Tibial nerve (tissue), 4 donors: Measurements from ENCODE around the gene EMX2.

ENCODE experiments used
- EP300 ChIP-seq, 2 donors: sonication (generic); formaldehyde crosslinking; IDR thresholded peaks; one replicate each; pipeline ENCODE4 v1.6.1; 2017; ENCODE audit warnings: antibody characterized with exemption in 2 of 2, mild to moderate bottlenecking in 1 of 2
- POLR2A ChIP-seq, 2 donors: fragments of 450-650 bp; IDR thresholded peaks; one replicate each; pipeline ENCODE4 v1.6.1; 2017; ENCODE audit warnings: antibody characterized with exemption in 2 of 2, mild to moderate bottlenecking in 2 of 2, moderate library complexity in 2 of 2
- TF ChIP-seq, protein P1 (sequence below), 5 experiments: fragments of 200-600 bp in 3 of 5; fragments of 450-650 bp in 2 of 5; sonication (generic) in 3 of 5; IDR thresholded peaks; one replicate each; pipeline ENCODE4 v1.5.1; 2016 to 2019; ENCODE audit warnings: antibody characterized with exemption in 5 of 5, mild to moderate bottlenecking in 3 of 5, moderate library complexity in 2 of 5

DNA sequence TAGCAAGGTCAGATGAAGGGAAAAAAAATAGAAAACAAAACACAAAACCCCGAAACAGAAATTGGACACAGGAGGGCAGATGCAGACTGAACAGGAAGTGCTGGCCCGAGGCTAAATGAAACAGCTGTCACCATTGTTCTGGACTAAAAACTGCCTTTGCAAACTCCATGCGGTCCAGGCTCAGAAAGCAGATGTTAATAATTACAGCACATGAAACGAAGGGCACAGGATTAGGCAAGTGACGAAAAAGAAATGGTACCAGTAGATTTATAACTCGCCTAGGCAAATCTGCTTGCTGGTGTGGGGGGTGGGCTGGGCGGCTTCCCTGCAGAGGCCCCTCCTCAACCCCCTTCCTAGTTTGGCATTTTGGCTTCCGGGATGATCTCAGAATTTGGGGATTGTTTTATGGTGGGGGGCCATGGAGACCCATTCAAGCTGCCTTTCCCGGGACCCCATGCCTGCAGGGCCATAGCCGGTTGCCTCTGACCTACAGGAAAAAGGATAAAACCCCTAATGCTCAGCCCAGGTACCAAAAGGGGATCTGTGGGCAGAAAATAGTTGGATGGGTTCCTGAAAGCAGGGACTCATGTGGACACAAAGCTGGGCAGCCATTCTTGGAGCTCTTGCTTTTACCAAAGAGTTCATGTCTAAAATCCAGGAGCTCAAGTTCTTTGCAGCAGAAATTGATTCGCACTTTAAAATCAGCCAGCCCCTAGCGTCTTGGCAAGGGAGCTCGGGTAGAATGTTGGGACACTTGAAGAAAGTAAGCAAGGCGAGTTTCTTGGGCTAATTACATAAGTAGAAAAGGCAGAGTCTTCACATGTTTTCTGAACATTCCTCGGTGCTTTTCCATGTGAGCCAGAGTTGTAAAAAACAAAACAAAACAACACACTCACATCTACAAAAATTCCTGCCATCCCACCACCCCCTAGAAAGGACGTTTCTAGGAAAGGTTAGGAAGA, 39.0 kb upstream of the EMX2 start:
- TF ChIP-seq EP300 (IDR thresholded peaks at IDR 0.05) (no peak), POLR2A (IDR thresholded peaks at IDR 0.05) (no peak)
- TF ChIP-seq, protein P1, sequence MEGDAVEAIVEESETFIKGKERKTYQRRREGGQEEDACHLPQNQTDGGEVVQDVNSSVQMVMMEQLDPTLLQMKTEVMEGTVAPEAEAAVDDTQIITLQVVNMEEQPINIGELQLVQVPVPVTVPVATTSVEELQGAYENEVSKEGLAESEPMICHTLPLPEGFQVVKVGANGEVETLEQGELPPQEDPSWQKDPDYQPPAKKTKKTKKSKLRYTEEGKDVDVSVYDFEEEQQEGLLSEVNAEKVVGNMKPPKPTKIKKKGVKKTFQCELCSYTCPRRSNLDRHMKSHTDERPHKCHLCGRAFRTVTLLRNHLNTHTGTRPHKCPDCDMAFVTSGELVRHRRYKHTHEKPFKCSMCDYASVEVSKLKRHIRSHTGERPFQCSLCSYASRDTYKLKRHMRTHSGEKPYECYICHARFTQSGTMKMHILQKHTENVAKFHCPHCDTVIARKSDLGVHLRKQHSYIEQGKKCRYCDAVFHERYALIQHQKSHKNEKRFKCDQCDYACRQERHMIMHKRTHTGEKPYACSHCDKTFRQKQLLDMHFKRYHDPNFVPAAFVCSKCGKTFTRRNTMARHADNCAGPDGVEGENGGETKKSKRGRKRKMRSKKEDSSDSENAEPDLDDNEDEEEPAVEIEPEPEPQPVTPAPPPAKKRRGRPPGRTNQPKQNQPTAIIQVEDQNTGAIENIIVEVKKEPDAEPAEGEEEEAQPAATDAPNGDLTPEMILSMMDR (IDR thresholded peaks at IDR 0.05): no peak
